ENCODE data around the gene CCDC152. TPM values are rescaled to one million over a fixed set of nuclear protein-coding genes. Genes with fewer than 3 reads are reported as not detected.

Gene CCDC152
- total RNA-seq, 2 donors from 2014 or later = 1.3 TPM; not detected in 1

DNA sequence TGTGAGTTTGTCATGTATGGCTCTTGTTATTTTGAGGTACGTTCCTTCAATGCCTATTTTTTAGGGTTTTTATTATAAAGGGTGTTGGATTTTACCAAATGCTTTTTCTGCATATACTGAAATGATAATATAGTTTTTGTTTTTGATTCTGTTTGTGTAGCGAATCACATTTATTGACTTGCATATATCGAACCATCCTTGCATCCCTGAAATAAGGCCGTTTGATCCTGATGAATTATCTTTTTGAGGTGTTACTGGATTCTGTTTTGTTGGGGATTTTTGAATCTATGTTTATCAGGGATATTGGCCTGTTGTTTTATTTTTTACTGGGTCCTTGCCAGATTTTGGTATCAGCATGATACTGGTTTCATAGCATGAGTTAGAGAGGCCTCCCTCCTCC lies 29.1 kb downstream of the CCDC152 start:
- DNase-seq (no peak), ATAC-seq (no peak)
- no peak for TF ChIP-seq POLR2A (IDR thresholded peaks at IDR 0.05)
- TF ChIP-seq, protein P1, sequence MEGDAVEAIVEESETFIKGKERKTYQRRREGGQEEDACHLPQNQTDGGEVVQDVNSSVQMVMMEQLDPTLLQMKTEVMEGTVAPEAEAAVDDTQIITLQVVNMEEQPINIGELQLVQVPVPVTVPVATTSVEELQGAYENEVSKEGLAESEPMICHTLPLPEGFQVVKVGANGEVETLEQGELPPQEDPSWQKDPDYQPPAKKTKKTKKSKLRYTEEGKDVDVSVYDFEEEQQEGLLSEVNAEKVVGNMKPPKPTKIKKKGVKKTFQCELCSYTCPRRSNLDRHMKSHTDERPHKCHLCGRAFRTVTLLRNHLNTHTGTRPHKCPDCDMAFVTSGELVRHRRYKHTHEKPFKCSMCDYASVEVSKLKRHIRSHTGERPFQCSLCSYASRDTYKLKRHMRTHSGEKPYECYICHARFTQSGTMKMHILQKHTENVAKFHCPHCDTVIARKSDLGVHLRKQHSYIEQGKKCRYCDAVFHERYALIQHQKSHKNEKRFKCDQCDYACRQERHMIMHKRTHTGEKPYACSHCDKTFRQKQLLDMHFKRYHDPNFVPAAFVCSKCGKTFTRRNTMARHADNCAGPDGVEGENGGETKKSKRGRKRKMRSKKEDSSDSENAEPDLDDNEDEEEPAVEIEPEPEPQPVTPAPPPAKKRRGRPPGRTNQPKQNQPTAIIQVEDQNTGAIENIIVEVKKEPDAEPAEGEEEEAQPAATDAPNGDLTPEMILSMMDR (IDR thresholded peaks at IDR 0.05) = no peak
- H3K9me3 ChIP-seq = no peaks in the 10 kb centered on the region
- H3K27ac ChIP-seq = no peak overlapping the region
- H3K36me3 ChIP-seq (replicated peaks in 1 of 2; ENCODE audit: insufficient read depth in 1 of 2, low read depth in 2 of 2) = no peaks in the 10 kb centered on the region
- intact Hi-C loops (cut with DNase I) = no loop called here
- H3K4me1 ChIP-seq = no peaks in the 10 kb centered on the region
- H3K27me3 ChIP-seq = no peaks in the 10 kb centered on the region
- no peak overlapping the region for H3K4me3 ChIP-seq
- WGBS, 2 donors = 87 to 89% methylated on average over 4 of the region's 4 CpGs

DNA sequence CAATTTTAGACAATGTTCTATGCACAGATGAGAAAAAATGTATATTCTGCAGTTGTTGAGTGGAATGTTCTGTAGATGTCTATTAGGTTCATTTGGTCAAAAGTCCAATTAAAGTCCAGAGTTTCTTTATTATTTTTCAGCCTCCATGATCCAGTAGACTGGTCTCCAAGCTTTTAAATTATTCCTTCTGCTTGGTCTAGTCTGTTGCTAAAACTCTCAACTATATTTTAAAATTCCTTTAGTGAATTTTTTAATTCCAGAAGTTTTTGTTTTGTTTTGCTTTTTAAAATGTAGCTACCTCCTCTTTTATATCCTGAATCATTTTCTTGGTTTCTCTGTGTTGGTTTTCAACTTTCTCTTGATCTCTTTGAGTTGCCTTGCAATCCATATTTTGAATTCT lies 30.5 kb downstream of the CCDC152 start:
- no peak overlapping the region for H3K27ac ChIP-seq
- no peaks in the 10 kb centered on the region for H3K36me3 ChIP-seq (replicated peaks in 1 of 2; ENCODE audit: insufficient read depth in 1 of 2, low read depth in 2 of 2)
- no peaks in the 10 kb centered on the region for H3K9me3 ChIP-seq
- no peaks in the 10 kb centered on the region for H3K27me3 ChIP-seq
- TF ChIP-seq, protein P1 (IDR thresholded peaks at IDR 0.05) = no peak
- no peak for TF ChIP-seq POLR2A (IDR thresholded peaks at IDR 0.05)
- no peak for ATAC-seq
- no peaks in the 10 kb centered on the region for H3K4me1 ChIP-seq
- intact Hi-C loops (cut with DNase I) = no loop called here
- H3K4me3 ChIP-seq = no peak overlapping the region
- no peak for DNase-seq

DNA sequence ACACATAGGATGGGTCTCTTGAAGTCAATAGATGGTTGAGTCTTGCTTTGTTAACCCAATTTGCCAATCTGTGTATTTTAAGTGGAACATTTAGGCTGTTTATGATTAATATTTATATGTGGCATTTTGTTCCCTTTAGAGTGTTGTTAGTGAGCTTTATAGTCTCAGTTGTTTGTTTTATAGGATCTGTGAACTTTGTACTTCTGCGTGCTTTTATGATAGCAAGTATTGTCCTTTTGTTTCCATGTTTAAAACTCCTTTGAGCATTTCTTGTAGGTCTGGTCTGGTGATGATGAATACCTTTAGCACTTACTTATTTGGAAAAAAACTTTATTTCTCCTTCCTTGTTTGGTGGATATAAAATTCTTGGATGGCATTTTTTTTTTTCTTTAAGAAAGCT lies 31.2 kb downstream of the CCDC152 start:
- intact Hi-C loops (cut with DNase I) = no loop called here
- ATAC-seq (no peak), DNase-seq (no peak)
- Histone ChIP-seq H3K4me3 (no peak overlapping the region), H3K4me1 (no peaks in the 10 kb centered on the region), H3K9me3 (no peaks in the 10 kb centered on the region), H3K27me3 (no peaks in the 10 kb centered on the region), H3K27ac (no peak overlapping the region), H3K36me3 (replicated peaks in 1 of 2; ENCODE audit: insufficient read depth in 1 of 2, low read depth in 2 of 2) (no peaks in the 10 kb centered on the region)
- WGBS, 2 donors = 93 to 97% methylated on average over 1 of the region's 1 CpG
- no peak for TF ChIP-seq POLR2A (IDR thresholded peaks at IDR 0.05)
- TF ChIP-seq, protein P1 (IDR thresholded peaks at IDR 0.05) = no peak

DNA sequence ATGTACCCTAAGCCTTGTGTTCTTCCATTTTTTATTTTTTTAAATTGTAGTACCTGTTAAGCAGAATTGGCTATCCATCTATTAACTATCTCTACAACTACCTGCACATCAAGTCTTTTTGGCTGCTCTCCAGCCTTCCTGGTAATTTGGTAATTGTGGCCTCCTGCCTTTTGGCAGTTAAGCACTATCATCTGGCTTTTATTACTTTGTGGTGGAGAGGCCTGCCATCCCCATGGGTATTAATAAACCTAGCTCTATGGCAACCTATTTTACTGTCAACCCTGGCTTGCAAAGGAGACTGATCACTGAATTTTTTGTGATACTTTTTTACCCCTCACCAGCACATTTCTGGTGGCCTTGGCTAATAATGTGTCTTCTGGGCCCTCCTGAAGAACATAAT lies 34.5 kb downstream of the CCDC152 start:
- Histone ChIP-seq H3K4me3 (no peak overlapping the region), H3K36me3 (replicated peaks in 1 of 2; ENCODE audit: insufficient read depth in 1 of 2, low read depth in 2 of 2) (no peaks in the 10 kb centered on the region), H3K4me1 (no peaks in the 10 kb centered on the region), H3K27me3 (no peaks in the 10 kb centered on the region), H3K9me3 (no peaks in the 10 kb centered on the region), H3K27ac (no peak overlapping the region)
- intact Hi-C loops (cut with DNase I) = no loop called here
- ATAC-seq (no peak), DNase-seq (no peak)
- no peak for TF ChIP-seq POLR2A (IDR thresholded peaks at IDR 0.05)
- TF ChIP-seq, protein P1 (IDR thresholded peaks at IDR 0.05) = no peak

DNA sequence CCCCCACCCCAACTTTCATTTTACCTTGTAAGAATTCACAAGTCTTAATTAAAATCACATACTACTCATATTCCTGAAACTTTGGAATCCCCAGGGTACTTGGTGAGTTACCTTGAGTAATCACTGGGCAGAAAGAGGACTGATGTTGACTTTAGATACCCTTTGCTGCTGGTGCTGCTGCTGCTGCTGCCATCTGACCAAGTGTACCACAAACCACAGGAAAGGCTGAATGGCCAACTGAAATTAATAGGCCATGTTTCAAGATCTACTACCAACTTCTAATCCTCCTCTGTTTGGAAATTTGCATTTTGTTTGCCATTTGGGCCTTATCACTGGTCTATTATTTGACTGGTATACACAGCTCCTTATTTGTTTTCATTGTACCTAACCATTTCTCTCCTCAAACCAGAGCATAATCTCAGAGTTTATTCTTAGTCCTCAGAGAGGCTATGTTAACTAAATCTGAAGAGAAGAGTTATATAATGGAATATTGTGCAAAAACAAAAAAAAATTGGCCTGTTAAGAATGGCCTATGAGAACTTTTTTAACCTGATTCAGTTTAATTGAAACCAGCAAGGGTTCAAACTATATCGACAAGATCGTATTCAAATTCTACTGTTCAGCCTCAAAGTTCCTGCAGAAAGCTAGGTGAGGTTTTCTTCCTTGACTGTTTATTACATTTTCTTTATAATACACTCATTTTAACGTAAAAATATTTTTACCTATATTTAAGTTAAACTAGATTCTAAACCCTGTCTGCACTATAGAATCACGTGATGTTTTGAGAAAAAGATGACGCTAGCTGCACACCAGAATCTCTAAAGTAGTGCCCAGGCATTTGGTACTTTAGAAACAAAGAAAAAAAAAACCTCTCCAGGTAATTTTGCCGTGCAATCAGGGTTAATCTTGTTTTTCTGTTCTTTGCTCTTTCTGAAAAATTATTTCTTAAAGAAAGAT lies 41.9 kb downstream of the CCDC152 start:
- no peak overlapping the region for H3K27ac ChIP-seq
- H3K4me3 ChIP-seq = no peak overlapping the region
- TF ChIP-seq POLR2A (IDR thresholded peaks at IDR 0.05) = no peak
- TF ChIP-seq, protein P1 (IDR thresholded peaks at IDR 0.05) = no peak
- H3K27me3 ChIP-seq = no peaks in the 10 kb centered on the region
- DNase-seq = no peak
- H3K4me1 ChIP-seq = no peaks in the 10 kb centered on the region
- intact Hi-C loops (cut with DNase I) = no loop called here
- no peak for ATAC-seq
- H3K36me3 ChIP-seq (replicated peaks in 1 of 2; ENCODE audit: insufficient read depth in 1 of 2, low read depth in 2 of 2) = peaks cover 0 to 14% of the 10 kb centered on the region in 2 donors
- no peaks in the 10 kb centered on the region for H3K9me3 ChIP-seq
- 90 to 93% methylated on average over 6 of the region's 6 CpGs for WGBS, 2 donors
